M059J (cell line): Measurements from ENCODE around the gene CUBN. TPM values are rescaled to one million over a fixed set of nuclear protein-coding genes. Genes with fewer than 3 reads are reported as not detected.

Experiments used
- DNase-seq: peaks from one replicate; pipeline ENCODE4 v3.0.0-alpha.2; 2012; ENCODE audit warnings: low read depth
- total RNA-seq: library from RNA; depleted of rRNA; stranded (reverse); fragments of >200 nt; shearing (Covaris generic); gene quantifications from 2 replicates; pipeline ENCODE4 v1.2.3, GENCODE V29; 2014

Gene CUBN
- total RNA-seq, 1 experiment from 2014 or later = 2.0 TPM

DNA sequence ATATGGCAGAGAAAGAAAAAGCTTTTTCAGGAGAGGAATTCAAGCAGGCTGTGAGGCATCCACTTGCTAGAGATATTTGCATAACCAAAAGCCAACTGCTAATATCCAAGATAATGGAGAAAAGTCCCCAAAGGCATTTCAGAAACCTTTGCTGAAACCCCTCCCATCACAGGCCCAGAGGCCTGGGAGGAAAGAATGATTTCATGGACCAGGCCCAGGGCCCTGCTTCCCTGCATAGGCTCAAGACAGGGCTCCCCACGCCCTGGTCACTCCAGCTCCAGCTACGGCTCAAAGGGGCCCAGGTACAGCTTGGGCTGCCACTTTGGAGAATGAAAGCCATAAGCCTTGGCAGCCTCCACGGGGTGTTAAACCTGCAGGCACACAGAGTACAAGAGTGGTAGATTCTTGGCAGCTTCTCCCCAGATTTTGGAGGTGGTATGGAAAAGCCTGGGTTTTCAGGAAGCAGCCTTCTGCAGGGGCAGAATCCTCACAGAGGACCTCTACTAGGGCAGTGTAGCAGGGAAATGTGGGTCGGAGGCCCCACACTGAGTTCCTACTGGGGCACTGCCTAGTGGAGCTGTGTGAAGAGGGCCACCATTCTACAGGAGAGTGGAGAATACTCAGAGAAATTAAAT lies 306.8 kb downstream of the CUBN start:
- DNase-seq = no peak

DNA sequence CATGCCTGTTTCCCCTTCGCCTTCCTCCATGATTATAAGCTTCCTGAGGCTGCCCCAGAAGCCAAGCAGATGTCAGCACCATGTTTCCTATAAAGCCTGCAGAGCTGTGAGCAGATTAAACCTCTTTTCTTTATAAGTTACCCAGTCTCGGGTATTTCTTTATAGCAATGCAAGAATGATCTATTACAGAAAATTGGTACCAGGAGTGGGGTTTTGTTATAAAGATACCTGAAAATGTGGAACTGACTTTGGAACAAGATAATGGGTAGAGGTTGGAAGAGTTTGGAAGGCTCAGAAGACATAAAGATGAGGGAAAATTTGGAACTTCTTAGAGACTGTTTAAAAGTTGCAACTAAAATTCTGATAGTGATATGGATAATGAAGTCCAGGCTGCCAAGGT lies 307.6 kb downstream of the CUBN start:
- no peak for DNase-seq

DNA sequence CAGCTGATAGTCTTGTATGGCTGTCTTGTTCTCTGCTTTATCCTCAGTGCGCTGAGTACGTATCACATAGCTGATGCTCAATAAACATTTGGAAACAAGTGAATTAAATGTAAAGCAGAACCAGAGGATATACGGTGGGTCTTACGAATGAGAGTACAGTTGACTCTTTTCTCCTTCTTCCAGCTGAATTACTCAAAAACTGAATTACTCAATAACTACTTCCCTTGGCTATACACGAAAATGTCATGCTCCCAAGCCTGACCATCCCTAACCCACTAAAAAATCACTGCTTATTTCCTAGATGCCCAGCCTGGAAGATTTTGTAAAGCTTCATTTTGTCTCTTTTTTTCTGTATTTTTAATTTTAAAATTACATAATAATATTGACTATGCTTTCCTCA lies 309.2 kb downstream of the CUBN start:
- no peak for DNase-seq

DNA sequence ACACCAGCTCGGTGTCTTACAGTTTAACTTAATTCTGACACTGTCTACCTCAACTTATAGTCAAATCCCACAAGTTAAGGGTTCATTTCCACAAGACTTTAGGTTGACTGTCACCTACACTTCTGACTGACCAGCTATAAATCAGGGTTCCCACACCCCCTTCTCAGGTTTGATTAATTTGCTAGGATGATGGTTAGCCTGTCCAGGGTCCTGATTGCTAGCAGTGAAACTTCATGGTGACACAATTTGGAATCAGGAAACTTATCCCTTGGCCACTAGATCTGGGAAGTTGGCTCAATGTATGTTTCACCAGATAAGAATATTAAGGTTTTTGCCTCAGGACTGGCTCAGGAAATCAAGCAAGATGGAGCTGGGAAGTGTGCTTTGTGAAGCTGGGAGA lies 309.6 kb downstream of the CUBN start:
- no peak for DNase-seq

DNA sequence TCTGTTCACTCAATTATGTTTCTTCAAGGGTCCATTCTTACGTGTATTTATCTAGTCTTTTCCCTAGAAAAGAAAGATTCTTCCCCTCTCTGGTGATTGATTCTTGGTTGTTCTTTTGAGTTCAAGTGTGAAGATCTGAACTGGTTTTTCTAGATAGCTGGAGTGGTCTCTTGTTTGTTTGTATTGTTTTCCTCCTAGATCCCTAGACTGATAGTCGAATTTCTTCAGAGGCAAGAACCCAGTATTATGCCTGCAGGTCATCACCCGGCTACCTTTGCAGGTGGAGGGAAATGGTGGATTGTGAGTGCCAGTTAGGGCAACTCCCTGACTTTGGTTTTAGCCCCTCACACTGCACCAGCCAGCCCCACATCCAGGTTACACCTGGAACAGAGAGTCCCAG lies 310.2 kb downstream of the CUBN start:
- no peak for DNase-seq

DNA sequence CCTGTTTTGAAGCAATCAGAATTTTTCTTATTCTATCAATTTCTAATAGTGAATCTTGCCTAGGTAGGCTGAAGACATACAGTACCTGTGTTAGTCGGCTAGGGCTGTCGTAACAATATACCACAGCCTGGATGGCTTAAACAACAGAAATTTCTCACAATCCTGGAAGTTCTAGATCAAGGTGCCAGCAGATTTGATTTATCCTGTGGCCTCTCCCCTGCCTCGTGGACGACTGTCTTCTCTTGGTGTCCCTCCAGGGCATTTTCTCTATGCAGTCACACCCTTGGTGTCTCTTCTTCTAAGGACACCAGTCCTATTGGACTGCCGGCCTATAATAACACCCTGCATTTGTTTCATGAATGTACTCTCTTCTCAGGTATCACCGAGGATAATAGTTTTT lies 310.6 kb downstream of the CUBN start:
- DNase-seq = no peak

DNA sequence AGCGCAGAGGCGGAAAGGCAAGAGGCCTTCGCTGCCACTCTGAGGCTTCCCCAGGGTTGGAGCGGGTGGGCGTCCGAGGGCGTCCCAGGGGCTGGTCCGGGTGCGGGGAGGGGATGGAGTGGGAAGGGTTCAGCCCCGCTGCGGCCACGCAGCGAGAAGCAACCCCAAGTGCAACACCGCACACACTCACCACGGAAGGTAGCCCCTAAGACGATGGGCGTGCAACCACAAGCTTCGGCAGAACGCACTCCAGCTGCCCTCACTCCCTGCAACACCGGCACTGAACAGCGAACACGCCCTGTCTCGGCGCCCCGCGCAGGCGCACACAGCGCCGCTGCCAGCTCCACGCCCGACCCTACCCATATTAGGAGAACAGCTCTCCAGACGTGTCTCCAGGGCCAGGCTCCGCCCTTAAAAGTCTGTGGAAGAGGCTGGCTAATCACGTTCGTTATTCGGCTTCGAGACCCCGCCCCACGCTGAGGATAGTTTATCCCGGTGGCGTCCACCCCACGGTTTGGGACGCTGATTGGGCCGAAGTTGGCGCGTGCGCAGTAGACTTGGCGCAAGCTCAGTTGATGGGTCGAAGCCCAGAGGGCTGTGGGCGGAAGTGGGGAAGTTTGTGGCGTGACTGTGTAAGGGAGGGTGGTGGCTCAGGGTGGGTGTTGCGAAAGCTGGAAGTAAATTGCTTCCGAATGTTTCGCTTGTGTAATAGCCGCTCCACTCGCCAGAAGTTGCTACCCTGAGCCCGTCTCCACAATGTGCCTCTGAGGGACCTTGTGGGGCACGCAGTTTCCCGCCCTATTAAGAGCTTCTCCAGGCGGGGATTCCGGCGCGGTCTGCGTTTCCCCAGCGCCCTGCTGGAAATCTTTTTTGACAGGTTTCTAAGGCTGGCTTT lies 312.2 kb downstream of the CUBN start, which contains the start of gene RSU1:
Gene RSU1 (minus strand): TSS at position 300 of the 895 bp plus-strand sequence. CDS start 343 bp downstream, outside the sequence.
- peak; percentile 97 for DNase-seq

DNA sequence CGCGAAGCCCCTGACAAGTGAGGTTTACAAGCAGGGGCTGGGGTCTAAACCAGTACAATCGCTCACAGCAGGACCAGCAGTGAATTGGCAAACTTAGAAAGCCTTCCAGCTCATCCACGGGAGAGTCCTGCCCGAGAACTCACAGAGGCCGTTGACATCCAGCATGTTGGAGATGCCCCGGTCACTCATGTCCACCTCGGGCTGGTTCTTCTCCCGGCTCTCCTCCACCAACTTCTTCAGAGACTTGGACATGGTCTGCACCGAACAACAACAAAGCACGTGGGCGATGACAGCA lies 312.8 kb downstream of the CUBN start:
- peak; percentile 25 for DNase-seq

DNA sequence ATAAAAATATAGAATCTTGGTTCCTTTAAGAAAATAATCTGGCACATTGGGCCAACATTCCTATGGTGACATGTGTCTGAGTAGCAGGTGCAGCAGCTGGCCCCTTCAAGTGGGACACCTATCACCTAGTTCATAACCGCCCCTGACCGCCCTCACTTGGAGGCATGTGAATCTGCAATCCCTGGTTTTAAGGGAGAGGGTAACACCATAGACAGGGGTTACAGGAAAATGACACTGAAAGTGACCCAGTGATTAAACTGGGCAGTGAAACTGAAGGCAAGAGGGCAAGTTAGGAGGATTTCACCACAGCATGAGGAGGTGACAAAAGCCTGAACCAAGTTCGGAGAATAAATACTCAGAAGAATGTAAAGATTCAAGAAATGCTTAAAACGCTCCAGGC lies 313.4 kb downstream of the CUBN start:
- no peak for DNase-seq

DNA sequence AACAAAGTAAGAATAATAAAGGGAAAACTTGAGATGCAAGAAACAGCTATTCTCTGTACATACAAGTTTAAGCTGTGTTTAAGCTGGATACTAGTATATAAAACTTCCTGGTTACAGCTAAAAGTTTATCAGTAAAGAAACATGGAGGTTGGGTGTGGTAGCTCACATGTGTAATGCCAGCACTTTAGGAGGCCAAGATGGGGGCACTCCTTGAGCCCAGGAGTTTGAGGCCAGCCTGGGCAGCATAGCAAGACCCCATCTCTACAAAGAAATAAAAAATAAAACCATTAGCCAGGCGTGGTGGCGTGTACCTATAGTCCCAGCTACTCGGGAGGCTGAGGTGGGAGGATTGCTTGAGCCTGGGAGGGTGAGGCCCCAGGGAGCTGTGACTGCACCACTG lies 315.6 kb downstream of the CUBN start:
- DNase-seq = no peak

DNA sequence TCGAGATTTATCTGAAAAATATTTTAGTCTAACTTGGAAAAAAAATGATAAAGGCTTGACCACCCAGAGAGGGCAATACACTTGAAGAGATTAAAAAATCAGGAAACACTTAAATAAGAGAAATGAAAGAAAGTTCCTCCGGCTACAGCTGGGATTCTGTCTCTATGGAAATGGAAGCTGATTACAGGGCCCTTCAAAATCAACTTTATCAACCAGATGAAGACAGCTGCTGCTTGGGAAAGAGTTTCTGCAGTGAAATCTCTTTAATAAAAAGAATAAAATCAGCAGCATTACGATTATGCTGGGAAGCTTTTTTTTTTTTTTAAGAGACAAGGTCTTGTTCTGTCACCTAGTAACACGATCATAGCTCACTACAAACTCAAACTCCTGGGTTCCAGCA lies 316.9 kb downstream of the CUBN start:
- no peak for DNase-seq

DNA sequence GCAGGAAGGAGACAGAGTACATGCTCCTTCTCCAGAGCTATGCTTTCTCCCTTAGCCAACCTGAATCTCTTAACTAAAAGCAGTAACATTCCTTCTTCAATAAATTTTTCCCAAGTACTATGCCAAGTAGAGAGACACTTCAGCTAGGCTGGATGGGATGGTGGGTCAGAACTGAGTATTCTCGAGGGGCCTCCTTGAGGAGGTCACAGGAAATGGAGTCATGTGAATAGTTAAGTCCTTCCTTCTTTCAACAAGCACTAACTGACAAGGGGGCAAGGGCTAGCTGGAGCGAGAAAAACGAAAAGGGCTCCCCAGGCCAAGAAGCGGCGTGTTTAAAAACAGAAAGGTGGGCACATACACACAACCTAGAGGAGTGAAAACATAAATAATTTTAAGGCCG lies 317.8 kb downstream of the CUBN start:
- DNase-seq = no peak

DNA sequence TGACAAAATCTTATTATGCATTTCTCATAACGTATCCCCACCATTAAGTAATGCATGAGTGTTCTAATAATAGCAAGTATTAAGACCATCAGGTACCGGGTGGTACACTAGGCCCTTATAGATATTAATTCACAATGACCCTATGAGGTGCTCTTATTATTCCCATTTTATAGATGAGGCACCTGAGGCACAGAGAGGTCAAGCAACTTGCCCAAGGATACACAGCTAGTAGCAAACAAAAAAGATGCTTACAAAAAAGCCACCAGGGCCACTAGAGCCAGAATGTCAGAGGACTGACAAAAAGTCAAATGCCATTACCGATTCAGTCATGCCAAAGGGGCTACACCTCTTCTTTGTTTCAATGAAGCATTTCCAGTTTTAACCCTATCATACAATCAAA lies 318.3 kb downstream of the CUBN start:
- no peak for DNase-seq

DNA sequence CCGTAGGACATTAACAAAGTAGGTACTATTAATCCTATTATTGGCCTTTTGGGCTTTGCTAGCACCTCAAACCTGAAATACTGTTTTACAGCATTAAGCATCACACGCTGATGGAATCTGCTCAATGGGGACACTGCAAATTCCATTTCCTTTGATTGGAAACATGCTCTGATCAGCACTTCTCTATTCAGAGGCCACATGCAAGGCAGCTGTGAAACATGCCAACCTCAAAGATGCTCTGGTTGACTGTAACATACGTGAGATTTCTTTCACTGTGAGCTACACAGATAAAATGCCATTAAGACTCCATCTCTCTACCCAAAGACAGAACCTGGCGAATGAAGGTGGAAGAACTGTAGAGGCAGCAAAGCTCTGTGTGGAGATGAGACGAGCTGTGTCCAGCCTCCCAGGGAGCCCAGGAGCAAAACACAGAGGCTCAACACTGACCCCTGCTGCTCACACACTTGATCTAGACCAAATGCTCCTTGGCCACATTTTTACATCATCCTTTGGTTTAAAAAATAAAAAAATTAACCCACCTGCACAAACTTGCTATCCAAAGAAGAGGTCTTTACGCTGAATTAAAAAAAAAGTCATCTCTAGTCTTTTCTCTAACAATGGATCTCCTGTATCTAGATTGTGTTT lies 320.4 kb downstream of the CUBN start:
- DNase-seq = peak; percentile 5

DNA sequence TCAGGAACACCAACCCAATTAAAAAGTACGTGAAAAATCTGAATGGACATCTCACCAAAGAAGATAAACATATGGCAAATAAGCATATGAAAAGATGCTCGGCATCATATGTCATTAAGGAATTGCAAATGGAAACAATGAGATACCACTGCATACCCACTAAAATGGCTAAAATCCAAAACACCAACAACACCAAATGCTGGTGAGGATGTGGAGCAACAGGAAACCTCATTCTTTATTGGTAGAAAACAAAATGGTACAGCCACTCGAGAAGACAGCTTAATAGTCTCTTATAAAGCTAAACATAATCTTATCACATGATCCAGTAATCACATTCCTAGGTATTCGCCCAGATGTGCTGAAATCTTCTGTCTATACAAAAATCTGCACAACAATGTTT lies 325.5 kb downstream of the CUBN start:
- no peak for DNase-seq

DNA sequence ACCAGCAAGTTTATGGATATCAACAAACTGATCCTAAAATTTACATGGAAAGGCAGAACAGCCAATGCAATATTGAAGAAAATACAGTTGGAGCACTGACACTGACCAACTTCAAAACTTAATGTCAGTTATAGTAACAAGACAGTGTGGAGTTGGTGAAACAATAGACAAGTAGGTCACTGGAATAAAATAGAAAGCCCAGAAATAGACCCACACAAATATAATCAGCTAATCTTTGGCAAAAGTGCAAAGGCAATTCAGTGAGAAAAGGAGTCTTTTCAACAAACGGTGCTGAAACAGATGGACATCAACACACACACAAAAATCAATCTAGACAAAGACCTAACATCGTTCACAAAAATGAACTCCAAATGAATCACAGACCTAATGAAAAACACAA lies 326.1 kb downstream of the CUBN start:
- no peak for DNase-seq

DNA sequence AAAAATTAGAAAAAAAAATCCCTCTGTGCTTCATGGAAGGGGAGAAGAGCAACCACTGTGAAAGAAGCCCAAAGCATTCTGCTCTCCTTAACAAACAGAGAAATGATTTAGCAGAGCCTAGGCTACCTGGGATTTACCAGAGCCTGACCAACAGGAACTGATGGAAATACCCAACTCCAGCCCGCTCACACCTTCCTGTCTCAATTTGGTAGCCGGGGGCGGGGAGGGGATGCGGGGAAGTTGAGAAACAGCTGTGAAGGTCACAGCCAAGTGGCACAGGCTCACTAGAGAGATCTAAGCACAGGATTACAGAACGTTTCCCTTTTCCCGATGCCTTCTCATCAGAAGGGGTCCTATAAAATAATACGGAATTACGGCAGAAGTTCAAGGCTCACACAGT lies 330.0 kb downstream of the CUBN start:
- DNase-seq = no peak

DNA sequence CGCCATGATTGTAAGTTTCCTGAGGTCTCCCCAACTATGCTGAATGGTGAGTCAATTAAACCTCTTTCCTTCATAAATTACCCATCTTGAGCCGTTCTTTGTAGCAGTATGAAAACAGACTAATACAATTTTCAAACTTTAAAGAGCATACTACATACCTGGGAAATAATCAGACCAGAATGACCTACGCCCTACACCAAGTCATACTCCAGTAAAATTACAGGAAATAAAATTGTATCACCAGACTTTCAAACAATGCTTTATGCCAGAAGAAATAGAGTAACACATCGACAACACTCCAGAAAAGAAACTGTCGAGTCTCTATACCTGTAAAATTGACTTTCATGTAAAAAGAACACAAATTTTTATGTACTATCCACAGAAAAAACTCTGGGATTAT lies 331.0 kb downstream of the CUBN start:
- no peak for DNase-seq

DNA sequence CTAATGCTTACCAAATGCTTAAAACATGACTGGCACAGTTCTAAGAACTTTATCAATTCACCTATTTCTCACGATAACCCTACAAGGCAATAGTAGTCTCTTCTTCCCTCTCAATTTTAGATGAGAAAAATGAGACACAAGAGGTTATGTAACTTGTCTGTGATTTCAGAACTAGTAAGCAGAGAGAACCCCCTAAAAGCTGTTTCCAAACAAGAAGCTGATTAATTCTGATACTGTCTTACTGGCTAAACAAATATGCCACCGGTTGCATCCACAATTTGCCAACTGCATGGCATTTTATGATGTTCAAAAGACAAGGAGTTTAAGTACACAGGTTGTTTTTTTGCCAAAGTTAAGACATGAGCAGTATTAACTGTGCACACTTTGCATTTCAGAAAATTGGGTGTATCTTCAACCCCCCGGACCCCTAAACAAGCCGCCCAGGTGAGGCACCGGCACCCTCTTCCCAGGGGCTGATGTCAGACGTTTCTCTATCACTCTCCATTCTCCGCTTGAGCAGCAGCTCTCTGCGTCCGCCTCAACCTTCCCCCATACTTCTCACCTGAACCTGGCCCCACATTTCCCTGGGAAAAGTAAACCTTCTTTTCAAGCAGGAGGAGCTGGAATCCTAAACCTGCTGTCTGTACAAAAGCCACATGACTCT lies 334.1 kb downstream of the CUBN start:
- no peak for DNase-seq

DNA sequence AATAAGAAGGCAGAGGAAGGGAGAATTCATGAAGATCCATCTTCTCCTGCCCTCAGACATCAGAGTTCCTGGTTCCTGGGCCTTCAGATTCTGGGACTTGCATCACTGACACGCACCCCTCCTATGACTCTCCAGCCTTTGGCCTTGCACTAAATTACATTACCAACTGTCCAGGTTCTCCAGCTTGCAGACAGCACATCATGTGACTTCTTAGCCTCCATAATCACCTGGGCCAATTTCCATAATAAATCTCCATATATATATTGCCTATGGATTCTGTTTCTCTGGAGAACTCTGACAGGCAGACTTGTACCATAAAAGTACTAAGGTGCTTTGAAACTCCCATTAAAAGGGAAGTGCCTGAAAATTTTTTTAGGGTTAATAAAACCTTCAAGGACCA lies 335.6 kb downstream of the CUBN start:
- DNase-seq = no peak

DNA sequence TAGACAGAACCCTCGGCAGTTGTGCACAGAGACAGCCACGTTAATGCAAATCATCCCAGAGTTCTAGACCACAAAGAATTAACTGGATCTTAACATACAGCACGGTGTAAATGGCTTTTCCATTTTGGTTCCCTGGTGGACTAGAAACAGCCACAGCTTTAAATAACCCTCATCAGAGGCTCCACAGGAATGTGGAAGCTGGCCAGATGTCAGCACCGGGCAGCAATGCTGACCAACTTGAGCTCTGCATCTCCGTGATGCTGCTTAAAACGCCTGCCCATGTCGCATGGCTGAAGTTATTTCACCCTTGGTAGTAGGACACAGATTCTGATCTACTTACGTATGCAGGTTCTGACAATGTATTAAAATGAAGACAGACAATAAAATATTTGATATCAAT lies 336.9 kb downstream of the CUBN start:
- peak; percentile 53 for DNase-seq

DNA sequence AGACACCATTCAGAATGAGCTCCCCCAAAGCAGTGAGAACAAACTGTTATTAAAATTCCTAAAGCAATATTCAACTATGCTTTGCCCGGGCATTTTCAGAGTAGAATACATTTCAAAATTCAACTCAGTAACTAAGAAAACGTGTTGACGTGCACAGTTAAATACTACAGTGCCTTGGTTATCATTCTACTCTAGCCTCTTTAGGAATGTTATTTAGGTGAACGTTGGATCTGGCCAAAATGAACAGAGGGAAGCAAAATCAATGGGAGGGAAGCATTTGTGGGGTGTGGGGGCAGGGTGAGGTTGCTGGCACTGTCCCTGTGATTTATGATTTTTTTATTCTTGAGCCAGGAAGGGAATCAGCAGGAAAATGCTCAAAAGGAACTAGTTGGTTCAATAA lies 339.8 kb downstream of the CUBN start:
- no peak for DNase-seq

DNA sequence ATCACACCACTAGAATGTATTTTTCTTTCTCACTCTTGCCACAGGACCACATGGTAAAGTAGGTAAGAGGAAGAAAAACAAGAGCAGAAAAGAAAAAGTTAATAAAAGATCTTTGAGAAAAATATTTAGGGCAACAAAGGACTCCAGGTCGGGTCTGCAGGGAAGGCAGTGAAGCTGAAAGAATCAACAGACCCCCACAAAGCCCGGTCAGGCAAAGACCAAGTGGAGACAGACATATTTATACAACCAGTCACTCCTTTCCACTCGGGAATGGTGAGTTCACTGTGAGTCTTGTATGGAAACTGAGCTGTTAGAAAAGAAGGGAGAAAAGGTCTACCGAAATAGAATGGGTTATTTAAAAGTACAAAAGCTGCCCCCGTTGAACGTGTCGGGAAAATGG lies 340.4 kb downstream of the CUBN start:
- no peak for DNase-seq
